NT2/D1 (cell line): ENCODE data around the gene ROR1.

Experiments used
- SUZ12 ChIP-seq: IDR thresholded peaks from 2 replicates; pipeline ENCODE4 v1.6.1; 2011; ENCODE audit not compliant: insufficient read length, insufficient read depth; ENCODE audit errors: extremely low read depth
- YY1 ChIP-seq: IDR thresholded peaks from 2 replicates; pipeline ENCODE4 v1.6.1; 2011; ENCODE audit not compliant: insufficient read length, insufficient read depth
- ZNF274 ChIP-seq: IDR thresholded peaks from 2 replicates; pipeline ENCODE4 v1.6.1; 2011; ENCODE audit warnings: mild to moderate bottlenecking, low read depth, low read length

GRCh38 chr1:63907051-63907450 lies 133.2 kb downstream of the ROR1 start:
- no peak for TF ChIP-seq ZNF274
- no peak for TF ChIP-seq YY1
- no peak for TF ChIP-seq SUZ12
